H1 (cell line): ENCODE data around the gene CBLB. TPM values are rescaled to one million over a fixed set of nuclear protein-coding genes. Genes with fewer than 3 reads are reported as not detected.

ENCODE experiments used
- ATF3 ChIP-seq: IDR thresholded peaks from 2 replicates; pipeline ENCODE4 v1.6.1; 2011; ENCODE audit warnings: low read depth, mild to moderate bottlenecking, low read length; ENCODE audit not compliant: insufficient read depth
- CBX5 ChIP-seq: fragments of 300-800, 300-1000 bp; sonication (generic); IDR thresholded peaks from 2 replicates; pipeline ENCODE4 v1.7.1; 2016; ENCODE audit warnings: antibody characterized with exemption, low read length, low read depth
- CHD1 ChIP-seq: IDR thresholded peaks from 2 replicates; pipeline ENCODE4 v1.6.1; 2012; ENCODE audit warnings: low read depth, low read length, improper control_type of control experiment
- CREB1 ChIP-seq: IDR thresholded peaks from 2 replicates; pipeline ENCODE4 v1.6.1; 2012; ENCODE audit warnings: inconsistent platforms
- EP300 ChIP-seq, 2 experiments: IDR thresholded peaks; 1 replicate in 1 of 2; 2 replicates in 1 of 2; pipeline ENCODE4 v1.6.1; 2011 to 2012; ENCODE audit warnings: low read depth in 2 of 2, low read length in 2 of 2, mild to moderate bottlenecking in 2 of 2, borderline replicate concordance in 1 of 2, inconsistent platforms in 1 of 2, moderate library complexity in 1 of 2
- EZH2 ChIP-seq: fragments of 200-600 bp; sonication (generic); IDR thresholded peaks from 2 replicates; pipeline ENCODE4 v1.7.1; 2012; ENCODE audit warnings: low read depth, mild to moderate bottlenecking, moderate library complexity, low read length, inconsistent platforms; ENCODE audit not compliant: severe bottlenecking
- USF2 ChIP-seq: IDR thresholded peaks from 2 replicates; pipeline ENCODE4 v1.6.1; 2011; ENCODE audit warnings: low read length, improper control_type of control experiment
- polyA plus RNA-seq, 7 experiments: library from polyadenylated mRNA; depleted of rRNA in 3 of 7; stranded (reverse) in 5 of 7; unstranded in 2 of 7; fragments of >200 nt in 5 of 7; fragments of 200-250 nt in 2 of 7; gene quantifications; 1 replicate in 5 of 7; 2 replicates in 1 of 7; 4 replicates in 1 of 7; pipeline versions ENCODE4 v1.2.1 to v1.2.3, GENCODE V29; 2011 to 2013; ENCODE audit warnings: missing spikeins in 2 of 7, mixed read lengths in 2 of 7
- total RNA-seq: library from RNA; stranded (reverse); fragmentation: NEBNext Ultra II Directional; extraction: Animal tissue kit (Norgen Biotek cat#: 25700); gene quantifications from 2 replicates; pipeline ENCODE4 v1.2.1, GENCODE V29; 2021

Gene CBLB
- total and polyA plus RNA-seq, 2 of the 8 experiments (the other 6 are each of a cell fraction or from before 2014, with no cell fraction given): 14.5 to 26.0 TPM

GRCh38 chr3:105834768-105835167 is 34.0 kb downstream of the CBLB start (continued):
- TF ChIP-seq EP300 (IDR thresholded peaks at IDR 0.05; ENCODE audit: borderline replicate concordance in 1 of 2, low read depth in 2 of 2, low read length in 2 of 2): no peak
- TF ChIP-seq ATF3: no peak
- TF ChIP-seq EZH2: no peak
- no peak for TF ChIP-seq CREB1
- TF ChIP-seq CBX5: no peak
- no peak for TF ChIP-seq CHD1
- TF ChIP-seq USF2: no peak
